HEK293 (cell line): Measurements from ENCODE around the gene GSG1L2.
A peak's percentile ranks its signal among the peaks of the same experiment; 100 is the strongest.

Experiments used
- CTCF ChIA-PET: fragments of 350-600 bp; formaldehyde crosslinking; extraction: SDS; loops from one replicate; lab custom pipeline; 2021; ENCODE audit warnings: antibody characterized with exemption; lab: Yijun Ruan, JAX
- POLR2A ChIA-PET: fragments of 300-600 bp; formaldehyde crosslinking; extraction: SDS; loops from one replicate; lab custom pipeline; 2020; ENCODE audit warnings: antibody characterized with exemption, inconsistent platforms; lab: Yijun Ruan, JAX
- H3K27ac ChIP-seq: fragments of 200-500 bp; sonication (Bioruptor generic); 2 replicates; pipeline ENCODE4 v1.5.1; 2014; ENCODE audit warnings: low read depth, low read length, control low read depth, inconsistent platforms; ENCODE audit errors: extremely low read depth
- H3K36me3 ChIP-seq, 2 experiments: fragments of 200-500 bp in 1 of 2; sonication (Bioruptor generic) in 1 of 2; 1 replicate in 1 of 2; 2 replicates in 1 of 2; pipeline ENCODE4 v1.5.1; 2014 to 2017; ENCODE audit warnings: inconsistent platforms in 2 of 2, low read length in 2 of 2; ENCODE audit not compliant: control insufficient read depth in 2 of 2, insufficient read depth in 1 of 2
- H3K4me1 ChIP-seq: fragments of 200-500 bp; sonication (Bioruptor generic); 2 replicates; pipeline ENCODE4 v1.5.1; 2014; ENCODE audit warnings: mild to moderate bottlenecking, low read length, inconsistent platforms; ENCODE audit not compliant: control insufficient read depth, insufficient read depth
- H3K4me3 ChIP-seq: 2 replicates; pipeline ENCODE4 v1.5.1; 2011; ENCODE audit warnings: low read depth, mild to moderate bottlenecking, control low read depth, low read length, moderate library complexity
- H3K9me3 ChIP-seq: fragments of 200-500 bp; sonication (Bioruptor generic); 2 replicates; pipeline ENCODE4 v1.5.1; 2014; ENCODE audit warnings: low read depth, low read length, inconsistent platforms; ENCODE audit not compliant: control insufficient read depth, insufficient read depth
- GLI2 ChIP-seq: fragments of 450-650 bp; formaldehyde crosslinking; IDR thresholded peaks from 2 replicates; pipeline ENCODE4; 2017; ENCODE audit warnings: missing biosample characterization, missing genetic modification characterization, low read depth, borderline replicate concordance
- HOXD13 ChIP-seq: sonication (generic); formaldehyde crosslinking; IDR thresholded peaks from 2 replicates; pipeline ENCODE4 v1.8.0; 2022; ENCODE audit warnings: missing genetic modification reagents, borderline replicate concordance
- KLF1 ChIP-seq: fragments of 450-650 bp; formaldehyde crosslinking; IDR thresholded peaks from 2 replicates; pipeline ENCODE4 v1.5.1; 2016; ENCODE audit warnings: missing biosample characterization, missing genetic modification characterization
- SALL2 ChIP-seq: fragments of 450-650 bp; formaldehyde crosslinking; IDR thresholded peaks from 2 replicates; pipeline ENCODE4 v1.5.0; 2017; ENCODE audit warnings: missing biosample characterization, mild to moderate bottlenecking, missing genetic modification characterization, borderline replicate concordance
- SETDB1 ChIP-seq: IDR thresholded peaks from one replicate; pipeline ENCODE4 v1.6.1; 2017; ENCODE audit warnings: mild to moderate bottlenecking, low read length, moderate library complexity, mixed read lengths; ENCODE audit not compliant: insufficient read length
- ZIC2 ChIP-seq: fragments of 450-650 bp; formaldehyde crosslinking; IDR thresholded peaks from 2 replicates; pipeline ENCODE4 v1.5.1; 2016; ENCODE audit warnings: missing biosample characterization, missing genetic modification characterization
- ZNF169 ChIP-seq: fragments of 450-650 bp; formaldehyde crosslinking; IDR thresholded peaks from 2 replicates; pipeline ENCODE4 v1.5.1; 2016; ENCODE audit warnings: missing biosample characterization, missing genetic modification characterization
- ZNF202 ChIP-seq: fragments of 450-650 bp; formaldehyde crosslinking; IDR thresholded peaks from 2 replicates; pipeline ENCODE4 v1.5.1; 2016; ENCODE audit warnings: missing biosample characterization, missing genetic modification characterization, borderline replicate concordance
- ZNF223 ChIP-seq: fragments of 450-650 bp; formaldehyde crosslinking; IDR thresholded peaks from 2 replicates; pipeline ENCODE4 v1.5.1; 2016; ENCODE audit warnings: missing biosample characterization, missing genetic modification characterization
- ZNF311 ChIP-seq: fragments of 450-650 bp; formaldehyde crosslinking; IDR thresholded peaks from 2 replicates; pipeline ENCODE4 v1.5.1; 2017; ENCODE audit warnings: missing biosample characterization, missing genetic modification characterization, borderline replicate concordance
- ZNF335 ChIP-seq: fragments of 450-650 bp; formaldehyde crosslinking; conservative IDR thresholded peaks from 2 replicates; pipeline ENCODE4 v1.5.1; 2016; ENCODE audit warnings: missing biosample characterization, missing genetic modification characterization
- ZNF404 ChIP-seq: fragments of 450-650 bp; formaldehyde crosslinking; IDR thresholded peaks from 2 replicates; pipeline ENCODE4 v1.5.1; 2017; ENCODE audit warnings: missing biosample characterization, missing genetic modification characterization
- ZNF510 ChIP-seq: fragments of 450-650 bp; formaldehyde crosslinking; IDR thresholded peaks from 2 replicates; pipeline ENCODE4 v1.5.1; 2018; ENCODE audit warnings: mild to moderate bottlenecking, missing genetic modification characterization, missing biosample characterization; ENCODE audit not compliant: insufficient replicate concordance
- ZNF529 ChIP-seq: fragments of 450-650 bp; formaldehyde crosslinking; IDR thresholded peaks from 2 replicates; pipeline ENCODE4 v1.5.1; 2017; ENCODE audit warnings: missing genetic modification characterization, missing biosample characterization; ENCODE audit not compliant: insufficient replicate concordance
- ZNF549 ChIP-seq: fragments of 450-650 bp; IDR thresholded peaks from 2 replicates; pipeline ENCODE4 v1.5.1; 2018; ENCODE audit warnings: missing biosample characterization, missing genetic modification characterization, mild to moderate bottlenecking, inconsistent platforms, moderate library complexity
- ZNF558 ChIP-seq: fragments of 450-650 bp; formaldehyde crosslinking; IDR thresholded peaks from 2 replicates; pipeline ENCODE4 v1.5.1; 2016; ENCODE audit warnings: missing biosample characterization, missing genetic modification characterization
- ZNF596 ChIP-seq: fragments of 450-650 bp; IDR thresholded peaks from 2 replicates; pipeline ENCODE4 v1.5.0; 2018; ENCODE audit warnings: missing biosample characterization, mild to moderate bottlenecking, missing genetic modification characterization, moderate library complexity
- ZNF624 ChIP-seq: fragments of 450-650 bp; formaldehyde crosslinking; IDR thresholded peaks from 2 replicates; pipeline ENCODE4 v1.5.1; 2017; ENCODE audit warnings: missing biosample characterization, missing genetic modification characterization
- ZNF629 ChIP-seq: fragments of 450-650 bp; formaldehyde crosslinking; IDR thresholded peaks from 2 replicates; pipeline ENCODE4 v1.5.1; 2017; ENCODE audit warnings: missing biosample characterization, missing genetic modification characterization
- ZNF654 ChIP-seq: fragments of 450-650 bp; formaldehyde crosslinking; IDR thresholded peaks from 2 replicates; pipeline ENCODE4 v1.5.1; 2016; ENCODE audit warnings: low read depth, missing biosample characterization, missing genetic modification characterization
- ZNF830 ChIP-seq: fragments of 450-650 bp; IDR thresholded peaks from 2 replicates; pipeline ENCODE4 v1.5.0; 2018; ENCODE audit warnings: missing biosample characterization, missing genetic modification characterization, low read depth, mild to moderate bottlenecking, moderate library complexity
- TF ChIP-seq, protein P1 (sequence below): fragments of 450-650 bp; formaldehyde crosslinking; IDR thresholded peaks from 2 replicates; pipeline ENCODE4 v1.5.1; 2016; ENCODE audit warnings: missing biosample characterization, missing genetic modification characterization, borderline replicate concordance
- TF ChIP-seq, protein P2 (sequence below): fragments of 450-650 bp; formaldehyde crosslinking; conservative IDR thresholded peaks from 2 replicates; pipeline ENCODE4 v1.5.1; 2016; ENCODE audit warnings: low read depth, missing biosample characterization, missing genetic modification characterization
- TF ChIP-seq, protein P3 (sequence below): fragments of 450-650 bp; formaldehyde crosslinking; IDR thresholded peaks from 2 replicates; pipeline ENCODE4 v1.5.1; 2017; ENCODE audit warnings: missing biosample characterization, missing genetic modification characterization
- TF ChIP-seq, protein P4 (sequence below): fragments of 450-650 bp; formaldehyde crosslinking; IDR thresholded peaks from 2 replicates; pipeline ENCODE4 v1.5.1; 2016; ENCODE audit warnings: missing biosample characterization, missing genetic modification characterization

Gene GSG1L2

GRCh38 chr17:9818760-9819159, 3.1 kb downstream of the GSG1L2 start (continued):
- TF ChIP-seq, protein P1, sequence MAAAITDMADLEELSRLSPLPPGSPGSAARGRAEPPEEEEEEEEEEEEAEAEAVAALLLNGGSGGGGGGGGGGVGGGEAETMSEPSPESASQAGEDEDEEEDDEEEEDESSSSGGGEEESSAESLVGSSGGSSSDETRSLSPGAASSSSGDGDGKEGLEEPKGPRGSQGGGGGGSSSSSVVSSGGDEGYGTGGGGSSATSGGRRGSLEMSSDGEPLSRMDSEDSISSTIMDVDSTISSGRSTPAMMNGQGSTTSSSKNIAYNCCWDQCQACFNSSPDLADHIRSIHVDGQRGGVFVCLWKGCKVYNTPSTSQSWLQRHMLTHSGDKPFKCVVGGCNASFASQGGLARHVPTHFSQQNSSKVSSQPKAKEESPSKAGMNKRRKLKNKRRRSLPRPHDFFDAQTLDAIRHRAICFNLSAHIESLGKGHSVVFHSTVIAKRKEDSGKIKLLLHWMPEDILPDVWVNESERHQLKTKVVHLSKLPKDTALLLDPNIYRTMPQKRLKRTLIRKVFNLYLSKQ (tag by site-specific recombination), result no peak
- no peak for TF ChIP-seq ZNF629 (tag by site-specific recombination)
- TF ChIP-seq, protein P2, sequence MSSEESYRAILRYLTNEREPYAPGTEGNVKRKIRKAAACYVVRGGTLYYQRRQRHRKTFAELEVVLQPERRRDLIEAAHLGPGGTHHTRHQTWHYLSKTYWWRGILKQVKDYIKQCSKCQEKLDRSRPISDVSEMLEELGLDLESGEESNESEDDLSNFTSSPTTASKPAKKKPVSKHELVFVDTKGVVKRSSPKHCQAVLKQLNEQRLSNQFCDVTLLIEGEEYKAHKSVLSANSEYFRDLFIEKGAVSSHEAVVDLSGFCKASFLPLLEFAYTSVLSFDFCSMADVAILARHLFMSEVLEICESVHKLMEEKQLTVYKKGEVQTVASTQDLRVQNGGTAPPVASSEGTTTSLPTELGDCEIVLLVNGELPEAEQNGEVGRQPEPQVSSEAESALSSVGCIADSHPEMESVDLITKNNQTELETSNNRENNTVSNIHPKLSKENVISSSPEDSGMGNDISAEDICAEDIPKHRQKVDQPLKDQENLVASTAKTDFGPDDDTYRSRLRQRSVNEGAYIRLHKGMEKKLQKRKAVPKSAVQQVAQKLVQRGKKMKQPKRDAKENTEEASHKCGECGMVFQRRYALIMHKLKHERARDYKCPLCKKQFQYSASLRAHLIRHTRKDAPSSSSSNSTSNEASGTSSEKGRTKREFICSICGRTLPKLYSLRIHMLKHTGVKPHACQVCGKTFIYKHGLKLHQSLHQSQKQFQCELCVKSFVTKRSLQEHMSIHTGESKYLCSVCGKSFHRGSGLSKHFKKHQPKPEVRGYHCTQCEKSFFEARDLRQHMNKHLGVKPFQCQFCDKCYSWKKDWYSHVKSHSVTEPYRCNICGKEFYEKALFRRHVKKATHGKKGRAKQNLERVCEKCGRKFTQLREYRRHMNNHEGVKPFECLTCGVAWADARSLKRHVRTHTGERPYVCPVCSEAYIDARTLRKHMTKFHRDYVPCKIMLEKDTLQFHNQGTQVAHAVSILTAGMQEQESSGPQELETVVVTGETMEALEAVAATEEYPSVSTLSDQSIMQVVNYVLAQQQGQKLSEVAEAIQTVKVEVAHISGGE, result no peak
- no peak for TF ChIP-seq HOXD13 (CRISPR knock-in tag)
- no peak for TF ChIP-seq ZNF596 (tag by site-specific recombination)

DNA sequence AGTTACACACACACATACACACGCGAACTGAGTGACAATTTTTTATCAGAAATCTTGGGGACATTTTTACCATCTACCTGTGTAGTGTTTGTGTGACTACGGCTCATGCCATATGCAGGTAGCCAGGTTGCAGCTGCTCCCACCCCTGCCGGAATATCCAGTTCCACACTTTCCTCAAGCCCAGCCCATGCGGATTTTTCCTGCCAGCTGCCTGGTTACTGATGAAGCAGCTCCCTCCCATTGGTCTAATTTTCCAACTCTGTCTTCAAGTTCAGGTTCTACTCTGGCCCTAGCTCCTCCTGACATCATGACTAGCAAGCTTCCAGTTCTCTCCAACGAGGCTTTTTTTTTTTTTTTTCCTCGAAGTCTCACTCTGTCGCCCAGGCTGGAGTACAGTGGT, 4.8 kb downstream of the GSG1L2 start:
- Histone ChIP-seq H3K4me1 (no peaks in the 10 kb centered on the region), H3K4me3 (no peak overlapping the region), H3K27ac (no peak overlapping the region), H3K36me3 (no peaks in the 10 kb centered on the region), H3K9me3 (no peaks in the 10 kb centered on the region)
- ChIA-PET POLR2A (interaction anchor here (0.6 kb wide), 1 partner anchor 205 kb away, joined by 3 read pairs; no protein-coding TSS in a partner anchor), CTCF (interaction anchor here (0.6 to 1.2 kb wide), 3 partner anchors 88 to 1030 kb away, joined by 3 to 4 read pairs (median 3); no protein-coding TSS in a partner anchor)
- TF ChIP-seq ZNF654 (tag by site-specific recombination), result no peak
- TF ChIP-seq SALL2 (tag by site-specific recombination), result no peak
- TF ChIP-seq KLF1 (tag by site-specific recombination), result no peak
- TF ChIP-seq ZNF202, result no peak
- TF ChIP-seq ZNF549, result no peak
- TF ChIP-seq ZNF830 (tag by site-specific recombination), result no peak
- TF ChIP-seq ZNF624 (tag by site-specific recombination), result no peak
- no peak for TF ChIP-seq GLI2 (tag by site-specific recombination)
- TF ChIP-seq SETDB1, result no peak
- TF ChIP-seq ZNF529 (tag by site-specific recombination), result no peak
- no peak for TF ChIP-seq ZNF596 (tag by site-specific recombination)
- TF ChIP-seq ZNF404, result no peak
- no peak for TF ChIP-seq ZIC2 (tag by site-specific recombination)
- no peak for TF ChIP-seq ZNF223 (tag by site-specific recombination)
- TF ChIP-seq ZNF335 (tag by site-specific recombination), result no peak
- TF ChIP-seq ZNF558 (tag by site-specific recombination), result no peak

DNA sequence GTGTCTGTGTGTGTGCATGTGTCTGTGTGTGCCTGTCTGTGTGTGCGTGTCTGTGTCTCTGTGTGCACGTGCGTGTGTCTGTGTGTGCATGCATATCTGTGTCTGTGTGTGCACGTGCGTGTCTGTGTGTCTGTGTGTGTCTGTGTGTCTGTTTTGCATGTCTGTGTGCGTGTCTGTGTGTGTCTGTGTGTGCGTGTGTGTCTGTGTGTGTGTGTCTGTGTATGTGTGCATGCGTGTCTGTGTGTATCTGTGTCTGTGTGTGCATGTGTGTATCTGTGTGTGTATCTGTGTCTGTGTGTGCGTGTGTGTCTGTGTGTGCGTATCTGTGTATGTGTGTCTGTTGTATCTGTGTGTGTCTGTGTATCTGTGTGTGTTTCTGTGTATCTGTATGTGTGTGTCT, 5.4 kb downstream of the GSG1L2 start:
- H3K36me3 ChIP-seq, result no peaks in the 10 kb centered on the region
- ChIA-PET CTCF (no interaction called here), POLR2A (no interaction called here)
- TF ChIP-seq ZNF169 (tag by site-specific recombination) (no peak), ZNF311 (tag by site-specific recombination) (0 out of 2 replicates have a peak, but pooled peaks have one; percentile 26), ZNF510 (tag by site-specific recombination) (no peak)
- TF ChIP-seq, protein P3, sequence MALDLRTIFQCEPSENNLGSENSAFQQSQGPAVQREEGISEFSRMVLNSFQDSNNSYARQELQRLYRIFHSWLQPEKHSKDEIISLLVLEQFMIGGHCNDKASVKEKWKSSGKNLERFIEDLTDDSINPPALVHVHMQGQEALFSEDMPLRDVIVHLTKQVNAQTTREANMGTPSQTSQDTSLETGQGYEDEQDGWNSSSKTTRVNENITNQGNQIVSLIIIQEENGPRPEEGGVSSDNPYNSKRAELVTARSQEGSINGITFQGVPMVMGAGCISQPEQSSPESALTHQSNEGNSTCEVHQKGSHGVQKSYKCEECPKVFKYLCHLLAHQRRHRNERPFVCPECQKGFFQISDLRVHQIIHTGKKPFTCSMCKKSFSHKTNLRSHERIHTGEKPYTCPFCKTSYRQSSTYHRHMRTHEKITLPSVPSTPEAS (tag by site-specific recombination), result peak; percentile 97
- TF ChIP-seq, protein P4, sequence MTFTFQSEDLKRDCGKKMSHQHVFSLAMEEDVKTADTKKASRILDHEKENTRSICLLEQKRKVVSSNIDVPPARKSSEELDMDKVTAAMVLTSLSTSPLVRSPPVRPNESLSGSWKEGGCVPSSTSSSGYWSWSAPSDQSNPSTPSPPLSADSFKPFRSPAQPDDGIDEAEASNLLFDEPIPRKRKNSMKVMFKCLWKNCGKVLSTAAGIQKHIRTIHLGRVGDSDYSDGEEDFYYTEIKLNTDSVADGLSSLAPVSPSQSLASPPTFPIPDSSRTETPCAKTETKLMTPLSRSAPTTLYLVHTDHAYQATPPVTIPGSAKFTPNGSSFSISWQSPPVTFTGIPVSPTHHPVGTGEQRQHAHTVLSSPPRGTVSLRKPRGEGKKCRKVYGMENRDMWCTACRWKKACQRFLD (tag by site-specific recombination), result no peak
- no peak overlapping the region for H3K27ac ChIP-seq
- H3K4me1 ChIP-seq, result no peaks in the 10 kb centered on the region
- no peaks in the 10 kb centered on the region for H3K9me3 ChIP-seq
- no peak overlapping the region for H3K4me3 ChIP-seq
